HG02973 (cell line): ENCODE data around the gene CSRP3.

Experiments
- ATAC-seq: cut with Tn5 transposase; IDR thresholded peaks from one replicate; pipeline ENCODE4 v1.9.1; 2021; ENCODE audit warnings: moderate library complexity; ENCODE audit not compliant: unreplicated experiment

CSRP3 gene

DNA sequence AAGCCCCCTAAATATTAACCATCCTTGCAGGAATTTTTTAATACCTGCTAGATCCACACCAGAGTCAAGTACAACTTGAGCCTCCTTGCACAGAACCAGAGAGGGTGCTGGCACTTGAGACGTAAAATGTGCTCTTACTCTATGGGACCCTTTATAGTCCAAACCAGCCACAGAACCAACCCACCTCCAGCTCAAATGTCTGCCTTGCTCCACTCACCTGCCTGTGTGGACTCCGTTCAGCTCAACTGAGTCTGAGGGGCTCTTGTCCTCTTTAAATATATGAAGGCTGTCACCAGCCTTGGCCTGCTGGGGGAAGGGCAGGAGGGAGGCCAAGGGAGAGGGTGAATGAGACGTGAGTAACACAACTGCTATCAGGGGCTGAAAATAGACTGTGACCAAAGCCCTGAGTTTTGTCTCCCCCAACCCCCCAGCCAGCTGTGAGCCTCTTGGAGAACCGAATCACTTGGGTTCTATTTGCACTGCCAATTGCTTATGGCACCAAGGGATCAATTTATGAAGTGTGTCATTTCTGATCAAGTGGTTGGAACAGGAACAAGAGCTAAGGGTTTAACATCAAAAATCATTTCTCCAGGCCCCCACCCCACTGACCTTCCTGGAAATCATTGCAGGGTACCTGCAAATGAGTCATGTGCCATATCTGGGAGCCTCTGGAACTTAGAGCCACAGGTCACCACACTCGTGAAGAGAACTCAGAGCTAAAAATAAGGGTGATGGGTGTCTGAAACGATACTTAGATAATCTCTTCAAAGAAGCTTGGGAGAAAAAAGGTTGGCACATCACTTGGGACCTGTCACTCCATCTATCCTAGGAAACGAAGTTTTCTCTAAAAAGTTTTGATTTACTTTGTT lies at the start of gene CSRP3:
CSRP3 (minus strand) TSS at position 247 of the 869 bp plus-strand sequence. CDS start 9,535 bp downstream, outside the sequence.
- no peak for ATAC-seq

DNA sequence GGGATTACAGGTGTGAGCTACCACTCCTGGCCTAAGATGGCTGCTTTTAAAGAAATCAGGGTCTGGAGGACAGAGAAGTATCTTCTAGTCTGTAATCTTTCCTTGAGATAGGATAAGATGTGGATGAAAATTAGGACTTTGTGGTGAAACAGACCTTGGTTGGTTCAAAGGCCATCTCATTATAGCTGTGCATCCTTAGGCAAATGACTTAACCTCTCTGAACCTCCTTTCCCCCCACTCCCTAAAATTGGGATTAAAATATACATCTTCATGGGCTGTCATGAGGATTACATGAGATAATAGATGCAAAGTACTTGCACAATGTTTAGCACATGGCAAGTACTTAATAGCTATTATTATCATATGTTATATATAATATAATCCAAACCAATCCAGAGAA lies 49.8 kb upstream of the CSRP3 start:
- ATAC-seq = no peak

DNA sequence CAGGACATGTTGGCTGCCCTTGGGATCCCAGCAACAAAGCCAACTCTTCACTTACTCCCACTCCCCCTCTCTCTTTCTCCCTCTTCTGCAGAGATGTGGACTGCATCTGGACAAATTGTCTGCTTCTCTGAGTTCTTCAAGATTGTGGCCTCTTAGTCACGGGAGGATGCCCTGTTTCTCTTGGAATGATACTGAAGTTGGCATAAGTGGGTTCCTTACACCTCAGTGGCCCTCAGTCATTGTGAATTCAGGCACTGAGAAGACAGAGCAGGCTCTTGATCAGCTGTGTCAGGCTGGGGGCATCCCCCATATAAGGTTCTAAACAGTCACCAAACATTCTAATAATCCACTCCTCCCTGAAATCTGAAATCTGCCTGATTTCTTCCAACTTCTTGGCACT lies 45.0 kb upstream of the CSRP3 start:
- no peak for ATAC-seq

DNA sequence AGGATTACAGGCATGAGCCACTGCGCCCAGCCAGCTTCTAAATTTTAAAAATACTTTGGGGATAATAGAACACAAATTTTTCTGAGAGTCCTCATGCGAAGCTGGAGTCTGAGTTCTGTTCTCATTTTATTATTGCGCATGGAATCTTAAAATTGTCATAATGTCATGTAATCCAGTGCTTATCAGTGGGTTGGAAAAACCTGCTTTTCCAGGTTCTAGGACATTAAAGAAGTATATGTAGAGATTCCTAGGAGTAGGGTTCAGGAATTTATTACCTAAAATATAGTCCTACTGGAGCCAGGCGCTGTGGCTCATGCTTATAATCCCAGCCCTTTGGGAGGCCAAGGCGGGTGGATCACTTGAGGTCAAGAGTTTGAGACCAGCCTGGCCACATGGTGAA lies 43.6 kb upstream of the CSRP3 start:
- no peak for ATAC-seq

DNA sequence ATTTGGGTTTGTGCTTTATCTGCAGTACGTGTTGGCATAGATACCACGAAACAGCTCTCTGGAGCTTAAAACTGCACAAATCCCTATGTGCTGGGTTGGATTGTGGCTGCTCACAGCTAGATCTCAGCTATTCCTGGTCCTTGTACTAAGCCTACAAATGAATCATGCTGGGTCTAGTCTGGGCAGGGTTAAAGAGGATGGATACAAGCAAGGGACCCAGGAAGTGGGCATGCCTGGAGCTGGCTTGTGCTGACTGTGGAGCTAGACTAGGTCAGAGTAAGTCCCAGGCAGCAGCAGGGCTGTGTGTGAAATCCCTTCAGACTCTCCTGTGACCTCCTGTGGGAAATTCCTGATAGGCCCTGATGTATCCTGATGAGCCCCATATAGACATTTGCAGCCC lies 42.8 kb upstream of the CSRP3 start:
- no peak for ATAC-seq

DNA sequence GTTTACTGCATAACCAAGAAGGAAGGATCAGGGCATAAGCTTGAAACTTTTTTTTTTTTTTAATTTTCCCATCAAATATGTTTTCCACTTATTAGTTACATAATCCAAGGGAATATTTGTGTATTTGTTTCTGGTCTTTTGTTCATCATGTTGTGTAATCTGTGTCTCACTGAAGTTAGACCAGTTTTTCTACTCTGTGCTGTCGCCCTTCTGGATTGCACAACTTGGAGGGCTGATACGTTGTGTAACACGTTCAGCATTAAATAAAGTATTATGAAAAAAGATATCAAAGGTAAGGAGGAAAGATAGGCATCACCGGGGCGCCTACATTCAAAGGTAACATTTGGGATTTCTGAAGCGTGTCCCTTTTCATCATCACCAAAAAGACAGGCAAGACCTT lies 42.3 kb upstream of the CSRP3 start:
- no peak for ATAC-seq

DNA sequence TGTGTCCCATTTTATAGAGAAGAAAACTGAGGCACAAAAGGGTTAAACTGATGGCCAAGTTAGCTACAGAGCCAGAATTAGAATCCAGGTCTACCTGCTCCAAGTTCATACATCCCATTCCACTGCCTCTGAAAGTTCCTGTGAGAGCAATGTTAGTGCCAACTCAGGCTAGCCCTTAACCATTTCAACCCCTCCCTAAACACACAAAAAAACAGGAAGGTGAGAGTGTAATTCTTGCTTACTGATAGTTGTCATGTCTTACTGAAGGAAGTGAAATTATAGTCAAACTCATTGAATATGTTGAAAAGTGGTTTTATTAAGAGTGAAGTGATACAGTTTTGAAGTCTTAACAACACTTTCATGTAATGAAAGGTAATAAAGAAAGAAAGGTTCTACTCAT lies 41.8 kb upstream of the CSRP3 start:
- ATAC-seq = no peak

DNA sequence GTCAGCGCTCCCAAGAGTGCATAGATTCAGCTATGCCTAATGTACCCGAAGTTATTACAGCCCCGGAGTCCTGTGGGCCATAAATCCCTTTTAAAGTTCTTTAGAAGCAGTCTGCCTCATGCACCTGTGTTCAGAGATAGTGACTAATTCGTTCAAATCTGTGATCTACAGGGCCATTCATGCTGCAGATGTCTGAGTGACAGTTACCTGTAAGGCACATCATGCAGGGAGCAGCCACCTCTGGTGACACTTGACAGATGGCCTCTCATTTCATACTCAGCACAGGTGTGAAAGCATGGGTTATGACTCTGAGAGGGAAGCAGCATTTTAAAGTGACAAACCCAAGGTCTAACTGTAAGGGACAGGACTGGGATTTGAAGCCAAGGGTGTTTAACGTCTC lies 41.4 kb upstream of the CSRP3 start:
- no peak for ATAC-seq

DNA sequence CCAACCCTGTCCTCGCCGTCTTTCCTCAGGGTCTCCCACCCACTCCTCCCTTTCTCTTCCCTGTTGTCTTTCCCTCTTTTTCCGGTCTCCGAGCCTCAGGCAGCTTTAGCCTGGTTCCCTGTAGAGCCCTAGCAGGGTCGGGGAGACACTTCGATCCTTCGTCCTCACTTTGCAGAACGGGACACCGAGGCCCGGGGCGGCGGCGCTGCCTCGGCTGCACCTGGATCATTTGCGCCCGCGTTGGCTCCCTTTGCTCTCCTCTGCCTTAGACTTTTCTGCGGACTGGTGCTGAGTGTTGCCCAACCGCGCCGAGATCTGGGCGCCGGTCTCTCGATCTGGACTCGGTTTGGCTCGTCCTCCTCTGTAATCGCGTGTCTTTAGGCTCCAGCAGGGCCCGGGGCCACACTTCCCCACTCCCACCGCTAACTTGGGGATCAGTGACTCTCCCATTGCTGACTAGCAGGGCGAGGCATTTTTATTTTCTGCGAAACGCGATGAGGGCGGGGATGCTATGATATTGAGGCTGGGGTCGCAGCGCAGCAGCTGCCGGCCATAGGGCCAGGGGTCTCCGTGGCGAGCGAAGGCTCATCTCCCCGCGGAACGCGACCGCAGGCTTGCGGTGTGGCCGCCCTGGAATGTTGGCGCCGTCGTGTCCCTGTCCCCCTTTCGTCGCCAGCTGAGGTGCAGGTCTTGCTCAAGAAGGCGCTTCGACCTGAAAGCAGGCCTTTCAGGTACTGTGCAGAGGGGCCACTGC lies 40.6 kb upstream of the CSRP3 start:
- no peak for ATAC-seq

DNA sequence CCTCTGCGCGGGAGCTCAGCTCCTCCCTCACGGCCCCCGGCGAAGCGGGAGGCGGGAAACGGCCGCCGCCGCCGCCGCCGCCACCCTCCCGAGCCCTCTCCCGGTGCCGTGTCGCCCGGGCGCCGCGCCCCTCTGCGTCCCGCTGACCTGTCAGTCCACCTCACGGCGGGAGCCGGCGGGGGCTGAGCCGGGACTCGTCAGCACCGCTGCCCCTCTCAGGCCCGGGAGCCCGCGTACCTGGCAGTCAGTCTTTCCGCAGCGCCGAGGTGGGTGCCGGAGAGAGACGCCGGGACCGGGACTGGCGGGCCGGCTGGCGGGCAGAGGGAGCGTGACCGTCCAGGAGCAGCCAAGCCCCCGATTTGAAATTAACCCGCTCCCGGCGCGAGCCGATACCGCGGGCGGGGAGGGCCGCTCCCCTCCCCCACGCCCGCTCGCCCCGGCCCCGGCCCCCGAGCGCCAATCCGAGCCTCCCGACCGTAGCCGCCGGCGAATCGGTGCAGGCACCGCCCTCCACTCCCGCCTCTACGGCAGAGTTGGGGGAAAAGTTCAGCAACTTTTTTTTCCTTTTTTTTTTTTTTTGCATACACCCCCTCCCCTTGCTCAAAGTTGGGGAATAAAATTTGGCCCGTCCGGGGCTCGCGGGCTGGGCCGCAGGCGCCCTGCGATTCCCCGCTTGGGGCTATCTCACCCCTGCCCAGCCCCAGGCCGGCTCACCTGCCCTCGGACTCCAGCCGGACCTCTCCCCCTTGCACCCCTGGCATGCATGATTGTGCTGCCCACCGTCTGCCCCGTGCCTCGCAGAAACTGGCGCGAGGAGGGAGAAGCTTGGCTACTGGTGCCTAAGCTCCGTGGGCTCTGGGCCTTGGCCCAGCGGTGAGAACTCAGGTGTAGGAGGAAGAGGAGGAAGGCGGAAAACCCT lies 39.7 kb upstream of the CSRP3 start:
- ATAC-seq = peak; percentile 32

DNA sequence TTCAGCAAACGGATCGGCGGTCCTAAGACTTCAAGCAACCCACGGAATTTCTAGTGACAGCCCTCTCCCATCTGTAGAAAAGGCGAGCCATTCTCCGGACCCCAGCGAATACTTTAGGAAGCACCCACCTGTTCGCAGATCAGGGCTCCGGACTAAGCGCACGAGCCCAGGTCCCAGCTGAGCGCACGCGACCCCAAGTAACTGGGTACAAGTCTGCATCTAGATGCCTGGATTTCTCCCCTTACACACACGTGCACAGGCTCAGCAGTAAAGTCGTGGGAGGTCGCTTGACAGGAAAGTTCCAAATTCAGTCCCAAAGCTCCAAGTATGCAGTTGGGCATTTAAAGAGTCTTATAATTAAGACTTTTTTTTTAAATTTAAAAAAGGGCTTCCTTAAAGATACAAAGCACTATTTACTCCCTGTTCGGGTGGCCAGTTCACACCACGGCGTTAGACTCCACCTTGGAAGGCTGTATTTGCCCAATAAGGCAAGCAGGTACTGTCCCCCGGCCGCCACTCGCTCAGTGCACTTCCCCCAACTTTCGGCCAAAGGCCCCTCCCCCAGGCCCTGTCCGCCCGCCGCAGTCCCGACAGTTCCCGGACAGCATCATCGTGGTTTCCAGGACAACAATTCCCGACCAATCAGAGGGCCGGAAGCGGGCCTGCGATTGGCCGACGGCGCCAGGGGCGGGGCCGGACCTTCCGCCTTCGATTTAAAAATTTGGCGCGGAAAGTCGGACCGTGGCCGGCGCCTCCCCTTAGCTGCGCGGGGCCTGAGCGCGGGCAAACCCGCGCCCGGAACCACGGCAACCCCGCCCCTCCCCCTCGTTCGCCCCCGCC lies 38.9 kb upstream of the CSRP3 start, which contains the start of gene E2F8:
E2F8 (minus strand) TSS at position 526 of the 840 bp plus-strand sequence. CDS start 824 bp downstream, outside the sequence.
- peak; percentile 81 for ATAC-seq

DNA sequence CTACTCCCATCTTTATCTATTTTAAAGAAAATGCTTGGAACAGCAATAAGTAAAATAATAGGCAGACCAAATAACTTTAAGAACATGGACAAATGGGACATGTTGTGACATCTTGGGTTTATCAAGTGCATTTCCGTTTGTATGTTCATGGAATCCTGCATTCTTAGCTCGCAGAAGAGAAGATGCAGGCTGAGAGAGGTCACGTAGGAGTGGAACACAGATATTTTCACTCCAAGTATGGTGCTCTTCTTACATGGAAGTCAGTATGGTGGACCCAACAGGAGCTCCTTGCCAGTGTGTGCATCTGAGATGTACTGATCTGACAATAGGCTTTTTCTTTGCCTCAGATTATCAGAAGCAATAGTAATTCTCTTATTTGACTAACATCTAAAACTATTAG lies 37.3 kb upstream of the CSRP3 start:
- no peak for ATAC-seq

DNA sequence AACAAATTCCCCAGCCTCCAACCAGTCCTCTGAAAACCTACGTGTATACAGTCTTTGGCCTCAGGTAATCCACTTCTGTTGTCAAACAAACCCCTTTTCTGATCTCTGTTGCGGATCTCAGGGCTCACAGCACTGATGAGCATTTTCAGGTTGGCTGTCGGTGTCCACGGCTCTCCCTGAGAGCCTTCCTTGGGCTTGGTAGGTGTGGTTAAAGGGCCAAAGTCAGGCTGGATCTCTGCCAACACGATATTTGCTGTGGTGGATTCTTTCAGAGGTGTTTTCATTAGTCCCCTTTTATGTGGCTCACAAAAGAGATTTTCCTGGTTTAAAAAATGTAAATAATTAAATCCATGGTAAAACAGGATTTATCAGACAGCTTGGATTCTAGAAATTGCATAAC lies 36.0 kb upstream of the CSRP3 start:
- ATAC-seq = no peak

DNA sequence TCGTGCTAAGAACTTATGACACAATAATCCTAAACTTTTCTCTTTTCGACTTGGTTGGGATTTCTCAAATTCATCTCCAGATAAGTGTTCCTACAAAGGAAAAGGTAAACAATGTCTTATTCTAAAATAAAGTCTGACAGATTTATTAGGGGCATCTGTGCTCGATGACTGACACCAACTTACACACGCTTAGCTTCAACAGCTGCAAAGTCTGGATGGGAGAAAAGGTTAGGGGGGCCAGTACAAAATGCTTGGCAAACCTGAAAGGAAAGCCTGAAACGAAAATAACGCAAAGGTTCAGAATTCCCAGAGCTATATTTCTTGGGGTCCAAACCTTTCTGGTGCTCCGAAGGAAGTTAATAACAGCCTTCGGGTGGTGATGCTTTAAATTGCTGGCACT lies 35.6 kb upstream of the CSRP3 start:
- ATAC-seq = no peak

DNA sequence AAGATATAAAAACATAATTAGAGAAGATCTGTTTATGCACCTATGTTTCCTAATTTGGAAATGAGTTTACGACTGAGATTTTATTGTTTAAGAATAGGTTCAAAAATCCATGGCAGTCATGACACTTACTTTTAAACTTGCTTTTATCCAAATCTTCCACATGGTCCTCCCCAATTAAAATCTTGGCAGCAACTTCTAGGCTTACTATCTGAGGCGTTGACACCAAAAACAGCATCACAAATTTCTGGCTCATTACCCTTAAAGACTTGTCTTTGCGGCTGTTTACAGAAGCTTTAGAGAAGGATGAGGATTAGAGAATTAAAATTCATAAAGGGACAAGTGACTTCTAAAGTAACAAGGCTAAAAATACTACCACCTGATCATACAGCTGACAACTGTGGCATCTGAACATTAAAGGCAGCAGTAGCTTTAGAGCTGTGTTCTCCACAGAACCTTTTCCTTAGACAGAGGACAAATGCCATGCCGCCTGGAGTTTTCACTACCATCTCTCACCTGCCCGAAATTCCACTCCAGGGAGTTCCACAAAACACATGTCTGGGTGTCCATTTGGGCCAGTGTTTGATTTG lies 32.5 kb upstream of the CSRP3 start:
- no peak for ATAC-seq

DNA sequence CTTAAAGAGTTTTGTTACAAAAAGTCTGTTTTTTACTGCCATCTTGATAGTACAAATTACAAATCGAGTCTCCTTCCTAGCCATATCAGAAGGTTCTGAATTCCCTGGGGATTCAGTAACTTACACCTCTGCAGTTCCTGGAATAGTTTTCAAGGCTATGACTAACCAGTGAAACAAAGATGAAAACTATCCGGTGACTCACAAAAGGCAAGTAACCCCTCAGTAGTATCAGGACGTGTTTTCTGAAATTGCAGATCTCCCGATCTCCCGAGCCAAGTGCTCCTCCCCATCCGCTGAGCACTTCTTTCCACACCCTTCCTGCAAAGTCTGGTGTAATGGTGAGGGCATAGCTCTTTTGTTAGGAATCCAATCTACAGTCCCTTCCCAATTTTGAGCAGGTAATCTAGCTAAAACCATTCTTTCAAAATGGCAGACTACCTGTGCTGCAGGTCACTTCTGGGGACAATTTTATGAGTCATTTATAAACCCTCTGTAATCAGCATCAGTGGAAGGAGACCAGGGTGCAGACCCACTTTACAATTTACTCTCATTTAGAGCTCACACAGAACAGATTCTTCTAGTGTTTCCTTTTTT lies 31.2 kb upstream of the CSRP3 start:
- no peak for ATAC-seq

DNA sequence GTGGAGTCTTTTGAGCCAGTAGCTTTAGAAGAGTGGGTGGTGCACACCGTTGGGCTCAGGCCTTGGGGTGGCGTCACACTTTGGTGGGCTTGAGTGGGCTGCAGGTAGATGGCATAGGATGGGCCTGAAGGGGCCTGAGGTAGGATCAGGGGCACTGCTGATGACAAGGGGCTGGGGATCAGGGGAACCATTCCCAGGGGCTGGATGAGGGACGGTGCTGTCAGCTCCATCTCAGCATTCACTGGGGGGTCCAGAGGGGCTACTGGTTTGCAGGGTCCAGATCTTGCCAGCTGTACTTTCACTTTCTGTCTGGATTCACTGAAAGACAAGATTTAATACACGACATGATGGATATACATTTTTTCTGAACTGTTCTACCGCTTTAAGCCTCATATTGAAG lies 27.9 kb upstream of the CSRP3 start:
- no peak for ATAC-seq

DNA sequence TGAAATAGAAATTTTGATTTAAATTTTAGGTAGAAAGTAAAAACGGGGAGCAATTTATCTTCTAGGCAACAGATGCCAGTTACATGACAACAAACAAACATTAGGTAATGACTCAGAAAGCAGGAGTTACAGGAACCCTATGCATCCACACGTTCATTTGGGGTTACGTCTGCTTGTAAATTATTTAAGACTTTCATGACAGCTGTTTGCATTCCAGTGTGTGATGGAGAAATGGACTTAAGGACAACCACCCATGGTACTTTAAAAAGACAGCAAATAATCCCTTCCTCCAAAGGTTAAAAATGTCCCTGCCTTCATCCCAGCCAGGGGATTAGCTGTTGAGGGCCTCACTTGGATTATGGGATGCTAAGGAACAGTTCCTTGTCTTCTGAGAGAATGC lies 27.2 kb upstream of the CSRP3 start:
- ATAC-seq = no peak

DNA sequence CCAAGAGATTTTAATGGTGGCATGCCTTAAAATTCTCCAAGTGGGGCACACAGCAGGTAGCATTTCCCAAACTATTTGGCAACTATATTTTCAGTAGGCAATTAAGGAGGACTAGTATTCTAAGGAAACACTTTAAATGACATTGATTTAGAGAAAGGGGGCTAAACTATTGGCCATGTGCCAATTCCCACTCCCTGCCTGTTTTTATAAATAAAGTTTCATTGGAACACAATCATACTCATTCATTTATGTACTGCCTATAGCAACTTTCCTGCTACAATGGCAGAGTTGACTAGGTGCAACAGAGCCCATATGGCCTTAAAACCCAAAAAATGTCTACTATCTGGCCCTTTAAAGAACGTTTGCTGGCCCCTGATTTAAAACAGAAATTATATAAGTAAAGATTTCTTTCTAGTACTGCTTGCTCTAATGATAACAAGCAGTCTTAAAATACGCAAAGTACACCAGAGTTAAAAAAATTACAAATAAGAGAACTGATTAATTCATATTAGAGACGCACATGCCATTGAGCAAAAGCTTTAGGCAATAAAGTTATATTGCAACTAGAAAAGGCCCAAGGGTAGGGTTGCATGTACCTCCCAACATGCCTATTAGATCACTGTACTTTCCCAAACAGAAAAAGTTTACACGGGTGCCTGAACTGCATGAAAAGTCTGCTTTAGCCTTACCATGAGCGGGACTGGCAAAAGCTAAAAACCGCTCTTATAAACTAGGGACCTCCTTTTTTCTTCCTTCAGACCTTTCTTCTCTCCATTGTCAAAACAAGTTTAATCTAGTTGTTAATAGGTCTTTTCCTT lies 24.8 kb upstream of the CSRP3 start:
- no peak for ATAC-seq
